ENCODE measurements around the gene CBX8.

DNA sequence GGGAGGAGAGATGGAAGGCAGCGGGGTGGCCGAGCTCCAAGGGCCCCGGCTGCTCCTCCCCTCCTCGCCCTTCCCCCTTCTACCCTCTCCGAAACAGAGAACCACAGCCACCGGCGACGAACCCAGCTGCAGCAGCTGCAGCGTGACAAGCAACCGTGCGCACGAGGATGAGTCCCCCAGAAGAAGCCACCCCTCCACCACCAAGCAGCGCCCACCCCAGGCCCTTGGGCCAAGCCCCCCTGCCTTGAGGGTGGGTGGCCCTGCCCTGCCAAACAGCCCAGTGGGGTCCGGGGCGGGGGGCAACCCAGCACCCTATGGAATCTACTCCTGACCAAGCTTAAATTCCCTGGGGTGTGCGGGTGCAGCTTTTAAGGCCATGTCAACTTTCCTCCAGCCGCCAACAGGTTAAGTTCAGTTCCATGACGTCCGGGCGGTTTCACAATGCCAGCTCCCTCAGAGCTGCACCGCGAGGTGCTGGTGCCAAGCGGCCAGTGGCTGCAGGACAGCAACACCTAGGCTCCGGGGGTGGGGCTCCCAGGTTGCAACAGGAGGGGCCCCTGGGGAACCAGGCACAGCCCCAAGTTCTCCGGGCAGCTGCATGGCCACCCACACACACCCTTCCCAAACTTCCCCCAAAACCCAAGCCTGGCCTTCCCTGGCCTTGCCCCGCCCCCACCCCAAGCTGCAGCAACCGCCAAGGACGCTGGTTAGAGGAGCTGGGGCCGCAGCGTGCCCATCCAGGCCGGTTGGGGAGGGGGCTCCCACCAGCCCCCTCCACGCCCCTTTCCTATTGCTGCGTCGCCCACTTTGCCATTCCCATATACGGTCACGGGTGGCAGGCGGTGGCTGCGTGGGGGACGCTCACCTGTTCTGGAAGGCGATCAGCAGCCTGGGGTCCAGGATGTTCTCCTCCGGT lies 40.4 kb upstream of the CBX8 start:
- TF ChIP-seq POLR2A (IDR thresholded peaks at IDR 0.05) = peak; percentile 24
- TF ChIP-seq, protein P1, sequence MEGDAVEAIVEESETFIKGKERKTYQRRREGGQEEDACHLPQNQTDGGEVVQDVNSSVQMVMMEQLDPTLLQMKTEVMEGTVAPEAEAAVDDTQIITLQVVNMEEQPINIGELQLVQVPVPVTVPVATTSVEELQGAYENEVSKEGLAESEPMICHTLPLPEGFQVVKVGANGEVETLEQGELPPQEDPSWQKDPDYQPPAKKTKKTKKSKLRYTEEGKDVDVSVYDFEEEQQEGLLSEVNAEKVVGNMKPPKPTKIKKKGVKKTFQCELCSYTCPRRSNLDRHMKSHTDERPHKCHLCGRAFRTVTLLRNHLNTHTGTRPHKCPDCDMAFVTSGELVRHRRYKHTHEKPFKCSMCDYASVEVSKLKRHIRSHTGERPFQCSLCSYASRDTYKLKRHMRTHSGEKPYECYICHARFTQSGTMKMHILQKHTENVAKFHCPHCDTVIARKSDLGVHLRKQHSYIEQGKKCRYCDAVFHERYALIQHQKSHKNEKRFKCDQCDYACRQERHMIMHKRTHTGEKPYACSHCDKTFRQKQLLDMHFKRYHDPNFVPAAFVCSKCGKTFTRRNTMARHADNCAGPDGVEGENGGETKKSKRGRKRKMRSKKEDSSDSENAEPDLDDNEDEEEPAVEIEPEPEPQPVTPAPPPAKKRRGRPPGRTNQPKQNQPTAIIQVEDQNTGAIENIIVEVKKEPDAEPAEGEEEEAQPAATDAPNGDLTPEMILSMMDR (IDR thresholded peaks at IDR 0.05) = peak in 2 of 4 experiments; percentile 40 to 57
- TF ChIP-seq POLR2AphosphoS5 (IDR thresholded peaks at IDR 0.05) = peak; percentile 89

Data from prostate gland (tissue), 2 donors.